ENCODE data around the gene FABP3.

DNA sequence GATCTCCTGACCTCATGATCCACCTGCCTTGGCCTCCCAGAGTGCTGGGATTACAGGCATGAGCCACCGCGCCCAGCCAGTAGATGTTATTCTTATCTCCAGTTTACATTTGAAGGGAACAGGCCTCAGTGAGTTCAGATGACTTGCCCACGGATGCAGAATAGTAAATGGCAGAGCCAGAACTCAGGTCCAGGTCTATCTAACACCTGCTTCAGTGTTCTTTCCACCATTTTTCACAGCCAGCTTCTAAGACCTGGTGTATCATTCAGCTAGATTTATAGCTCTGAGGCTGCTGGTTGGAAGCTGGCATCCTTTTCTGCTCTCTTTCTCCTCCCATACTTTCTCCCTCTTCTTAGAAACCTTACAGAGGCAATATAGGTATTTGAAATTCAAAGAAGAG is 10.8 kb downstream of the FABP3 start:
- TF ChIP-seq POLR2AphosphoS5 (IDR thresholded peaks at IDR 0.05; ENCODE audit: low read depth, low read length) (no peak), ZFP37 (CRISPR knock-in tag; IDR thresholded peaks at IDR 0.05; ENCODE audit: borderline replicate concordance) (no peak)
